ENCODE results near the gene NPAS2.

GRCh38 chr2:100997509-100998234 is 177.7 kb downstream of the NPAS2 start:
- TF ChIP-seq CTCF (IDR thresholded peaks at IDR 0.05; ENCODE audit: low read length): no peak
- no peak for TF ChIP-seq EZH2 (optimal IDR thresholded peaks at IDR 0.05; ENCODE audit: low read depth, low read length)

Data from MM.1S (cell line).